Measurements from ENCODE around the gene PLP2.

DNA sequence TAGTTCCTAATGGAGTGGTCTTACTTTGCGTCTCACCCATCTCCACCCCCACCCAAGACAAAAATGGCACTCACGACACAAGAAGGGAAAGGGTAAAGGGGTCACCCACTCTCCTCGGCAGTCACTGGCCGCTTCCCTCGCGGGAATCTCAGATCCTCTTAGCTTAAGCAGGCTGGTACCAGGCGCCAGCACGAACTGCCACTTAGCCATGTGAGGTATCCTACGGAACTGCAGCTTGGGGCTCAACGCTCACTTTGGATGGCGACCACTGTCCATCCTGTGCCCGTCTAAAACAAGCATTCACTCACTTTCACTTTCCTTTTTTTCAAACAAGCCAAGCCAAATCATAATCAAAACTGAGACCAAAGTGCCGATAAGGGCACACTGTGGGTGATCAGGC is 23.8 kb upstream of the PLP2 start:
- no peak for TF ChIP-seq CTCF (IDR thresholded peaks at IDR 0.05; ENCODE audit: low read length)
- TF ChIP-seq EZH2 (IDR thresholded peaks at IDR 0.05; ENCODE audit: borderline replicate concordance, low read length): no peak

Data from OCI-LY1 (cell line).